Esophagus squamous epithelium (tissue), 4 donors: ENCODE data around the gene IL12A.

Experiments
- POLR2A ChIP-seq, 4 donors: fragments of 450-650 bp; IDR thresholded peaks; one replicate each; pipeline ENCODE4 v1.6.1; 2017; ENCODE audit warnings: antibody characterized with exemption in 4 of 4, mild to moderate bottlenecking in 4 of 4, moderate library complexity in 3 of 4
- TF ChIP-seq, protein P1 (sequence below), 6 experiments: fragments of 450-650 bp in 4 of 6; fragments of 200-600 bp in 2 of 6; sonication (generic) in 2 of 6; IDR thresholded peaks; one replicate each; pipeline ENCODE4 v1.5.1; 2016 to 2019; ENCODE audit warnings: antibody characterized with exemption in 6 of 6, mild to moderate bottlenecking in 4 of 6, moderate library complexity in 4 of 6

DNA sequence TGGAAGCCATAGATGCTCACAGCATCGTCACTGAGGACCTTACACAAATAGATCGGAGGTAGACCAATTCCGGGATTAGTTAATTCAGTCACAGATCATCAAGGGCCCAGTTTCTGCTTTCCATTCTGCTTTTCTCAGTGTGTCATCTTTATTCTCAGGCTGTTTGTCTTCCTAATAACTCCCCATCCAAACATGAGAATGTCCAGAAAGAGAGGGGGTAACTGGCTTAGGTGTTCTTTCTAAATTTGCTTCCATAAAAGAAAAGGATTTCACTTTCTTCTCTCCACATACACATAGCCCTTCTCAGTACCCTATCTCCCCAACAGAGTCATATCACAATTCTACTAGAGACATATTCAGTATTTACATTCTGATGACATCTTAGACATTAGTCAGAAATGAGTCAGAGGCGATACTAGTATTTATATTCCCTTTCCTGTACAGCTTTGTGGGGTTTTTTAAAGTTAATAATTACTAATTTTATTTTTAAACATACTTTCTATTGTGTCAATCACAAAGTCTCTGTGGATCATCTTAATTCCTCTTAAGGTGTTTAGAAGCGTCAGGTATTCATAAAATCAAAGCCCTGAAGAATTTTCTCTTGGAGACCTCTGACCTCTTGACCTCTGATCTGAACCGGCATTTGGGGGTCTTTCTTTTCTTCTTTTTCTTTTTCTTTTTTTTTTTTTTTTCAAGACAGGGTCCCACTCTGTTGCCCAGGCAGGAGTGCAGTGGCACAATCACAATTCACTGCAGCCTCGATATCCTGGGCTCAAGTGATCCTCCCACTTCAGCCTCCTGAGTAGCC, 24.3 kb upstream of the IL12A start:
- TF ChIP-seq, protein P1, sequence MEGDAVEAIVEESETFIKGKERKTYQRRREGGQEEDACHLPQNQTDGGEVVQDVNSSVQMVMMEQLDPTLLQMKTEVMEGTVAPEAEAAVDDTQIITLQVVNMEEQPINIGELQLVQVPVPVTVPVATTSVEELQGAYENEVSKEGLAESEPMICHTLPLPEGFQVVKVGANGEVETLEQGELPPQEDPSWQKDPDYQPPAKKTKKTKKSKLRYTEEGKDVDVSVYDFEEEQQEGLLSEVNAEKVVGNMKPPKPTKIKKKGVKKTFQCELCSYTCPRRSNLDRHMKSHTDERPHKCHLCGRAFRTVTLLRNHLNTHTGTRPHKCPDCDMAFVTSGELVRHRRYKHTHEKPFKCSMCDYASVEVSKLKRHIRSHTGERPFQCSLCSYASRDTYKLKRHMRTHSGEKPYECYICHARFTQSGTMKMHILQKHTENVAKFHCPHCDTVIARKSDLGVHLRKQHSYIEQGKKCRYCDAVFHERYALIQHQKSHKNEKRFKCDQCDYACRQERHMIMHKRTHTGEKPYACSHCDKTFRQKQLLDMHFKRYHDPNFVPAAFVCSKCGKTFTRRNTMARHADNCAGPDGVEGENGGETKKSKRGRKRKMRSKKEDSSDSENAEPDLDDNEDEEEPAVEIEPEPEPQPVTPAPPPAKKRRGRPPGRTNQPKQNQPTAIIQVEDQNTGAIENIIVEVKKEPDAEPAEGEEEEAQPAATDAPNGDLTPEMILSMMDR (IDR thresholded peaks at IDR 0.05) = no peak
- no peak for TF ChIP-seq POLR2A (IDR thresholded peaks at IDR 0.05)
